GM12874 (cell line): ENCODE results near the gene RPTOR.

Experiments
- CTCF ChIP-seq: IDR thresholded peaks from 2 replicates; pipeline ENCODE4 v1.5.1; 2011; ENCODE audit warnings: low read depth, mild to moderate bottlenecking, control low read depth, low read length, moderate library complexity; ENCODE audit not compliant: insufficient read depth

The RPTOR gene

GRCh38 chr17:80738987-80739730 is 194.5 kb downstream of the RPTOR start:
- TF ChIP-seq CTCF: no peak

DNA sequence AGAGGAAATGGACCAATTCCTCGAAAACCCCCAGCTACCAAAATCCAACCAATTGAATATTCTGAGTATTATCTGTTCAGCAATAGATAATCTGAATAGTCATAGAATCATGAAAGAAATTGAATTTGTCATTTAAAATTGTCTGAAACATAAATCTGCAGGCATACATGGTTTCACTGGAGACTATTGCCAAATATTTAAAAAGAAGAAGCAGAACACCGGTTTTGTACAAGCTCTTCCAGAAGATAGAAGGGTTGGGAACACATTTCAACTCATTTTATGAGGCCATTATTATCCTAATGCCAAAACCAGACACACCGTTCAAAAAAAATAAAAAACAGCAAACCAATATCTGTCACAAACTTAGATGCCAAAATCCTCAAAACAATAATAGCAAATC is 195.5 kb downstream of the RPTOR start:
- TF ChIP-seq CTCF: no peak

DNA sequence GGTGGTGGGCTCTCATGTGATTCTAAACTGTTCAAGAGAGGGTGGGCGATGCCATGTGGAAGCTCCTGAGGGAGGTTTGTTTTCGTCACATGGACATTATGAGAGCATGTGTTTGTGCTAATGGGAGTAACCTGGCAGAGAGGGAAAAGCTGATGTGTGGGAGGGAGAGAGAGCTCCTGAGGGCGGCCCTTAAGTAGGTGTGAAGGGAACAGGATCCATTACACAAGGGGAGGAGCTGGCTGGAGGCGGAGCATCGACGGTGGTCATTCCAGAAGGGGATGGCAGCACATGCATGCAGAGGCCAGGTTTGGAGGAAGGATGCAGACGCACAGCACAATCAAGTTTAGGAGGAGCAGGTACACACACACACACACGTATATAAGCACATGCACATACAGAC is 197.5 kb downstream of the RPTOR start:
- TF ChIP-seq CTCF: no peak

DNA sequence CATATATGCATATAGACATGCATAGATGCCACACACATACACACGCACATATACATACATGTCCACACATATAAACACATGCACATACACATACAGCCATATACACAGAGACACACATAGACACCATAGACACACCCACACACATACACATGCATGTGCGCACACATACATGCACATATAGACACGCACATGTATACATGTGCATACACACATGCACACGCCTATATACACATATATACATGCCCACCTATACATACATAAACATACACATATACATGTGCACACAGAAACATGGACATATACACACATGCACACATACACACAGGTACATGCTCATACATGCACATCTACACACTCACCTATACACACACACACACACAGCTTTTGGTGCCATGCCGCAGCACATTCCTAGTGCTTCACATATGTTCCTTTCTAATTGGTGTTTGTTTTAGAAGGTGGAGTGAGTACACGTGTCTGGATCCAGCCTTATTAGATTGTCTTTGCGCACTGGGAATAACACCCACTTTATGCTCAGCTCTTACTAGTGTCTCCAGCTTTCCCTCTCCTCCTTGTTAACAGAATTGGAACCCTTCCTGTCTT is 198.0 kb downstream of the RPTOR start:
- no peak for TF ChIP-seq CTCF

DNA sequence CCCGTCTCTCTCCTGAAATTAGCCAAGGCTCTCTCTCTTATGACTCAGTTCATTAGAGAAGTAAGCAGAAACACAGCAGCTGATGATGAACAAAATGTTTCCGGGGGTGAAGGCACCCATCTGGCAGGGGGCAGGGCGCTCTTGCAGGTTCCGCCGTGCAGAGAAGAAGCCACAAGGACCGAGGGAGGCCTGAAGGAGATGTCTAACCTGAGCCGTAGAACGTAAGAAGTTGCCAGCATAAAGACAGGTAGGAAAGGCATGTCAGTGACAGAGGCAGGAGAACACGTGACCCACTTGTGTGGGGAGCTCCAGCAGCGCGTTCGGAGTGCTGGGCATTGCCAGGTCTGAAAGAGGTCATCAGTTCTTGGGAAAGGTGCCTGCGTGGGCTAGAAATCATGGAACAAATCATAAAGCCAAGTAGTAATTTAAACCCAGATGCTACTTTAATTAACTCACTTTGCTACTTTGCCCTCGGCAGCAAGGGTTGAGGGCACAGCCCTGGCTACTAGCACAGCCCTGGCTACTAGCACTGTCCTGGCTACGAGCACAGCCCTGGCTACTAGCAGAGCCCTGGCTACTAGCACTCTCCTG is 198.6 kb downstream of the RPTOR start:
- TF ChIP-seq CTCF: no peak

- TF ChIP-seq CTCF: no peak
These were observed 200.5 kb downstream of the RPTOR start for GRCh38 chr17:80745183-80745582.

- no peak for TF ChIP-seq CTCF
These were observed 201.8 kb downstream of the RPTOR start for GRCh38 chr17:80746262-80746935.
